Neural progenitor cell (in vitro differentiated cells): ENCODE data around the gene SLC36A2.

Experiments
- CTCF ChIP-seq: fragments of 200-600 bp; sonication (generic); IDR thresholded peaks from 2 replicates; pipeline ENCODE4 v1.5.1; 2017; ENCODE audit warnings: antibody characterized with exemption, mild to moderate bottlenecking
- EZH2 ChIP-seq: fragments of 200-600 bp; sonication (generic); IDR thresholded peaks from 2 replicates; pipeline ENCODE4 v1.6.1; 2017; ENCODE audit warnings: antibody characterized with exemption, mild to moderate bottlenecking, moderate library complexity

GRCh38 chr5:151328734-151329133 lies 18.6 kb downstream of the SLC36A2 start:
- no peak for TF ChIP-seq EZH2
- no peak for TF ChIP-seq CTCF
